HCT116 (cell line): ENCODE measurements around the gene AK5.

Source experiments
- EGR1 ChIP-seq: IDR thresholded peaks from 2 replicates; pipeline ENCODE4 v1.6.1; 2012; ENCODE audit warnings: low read depth
- ELF1 ChIP-seq: IDR thresholded peaks from 2 replicates; pipeline ENCODE4 v1.6.1; 2012; ENCODE audit warnings: low read depth, borderline replicate concordance
- EZH2 ChIP-seq: fragments of 200-600 bp; sonication (generic); IDR thresholded peaks from 2 replicates; pipeline ENCODE4 v1.6.1; 2017; ENCODE audit warnings: antibody characterized with exemption, mixed run types
- EZH2phosphoT487 ChIP-seq: fragments of 200-600 bp; IDR thresholded peaks from 2 replicates; pipeline ENCODE4 v1.6.1; 2018; ENCODE audit warnings: antibody characterized with exemption, borderline replicate concordance
- FOSL1 ChIP-seq: IDR thresholded peaks from 2 replicates; pipeline ENCODE4 v1.6.1; 2012; ENCODE audit warnings: low read depth
- POLR2A ChIP-seq: IDR thresholded peaks from 2 replicates; pipeline ENCODE4 v1.7.0; 2011; ENCODE audit warnings: borderline replicate concordance; ENCODE audit not compliant: insufficient read depth, insufficient read length; ENCODE audit errors: extremely low read depth
- POLR2AphosphoS5 ChIP-seq: IDR thresholded peaks from 2 replicates; pipeline ENCODE4 v1.6.1; 2011; ENCODE audit warnings: mild to moderate bottlenecking, low read depth, low read length, moderate library complexity
- SP1 ChIP-seq: IDR thresholded peaks from 2 replicates; pipeline ENCODE4 v1.6.1; 2012; ENCODE audit warnings: low read depth
- TCF7L2 ChIP-seq: IDR thresholded peaks from 2 replicates; pipeline ENCODE4 v1.7.0; 2011; ENCODE audit warnings: borderline replicate concordance, inconsistent platforms; ENCODE audit not compliant: insufficient read depth, insufficient read length; ENCODE audit errors: extremely low read depth
- ZNF274 ChIP-seq: fragments of 200-500 bp; sonication (Bioruptor generic); IDR thresholded peaks from 2 replicates; pipeline ENCODE4 v1.6.1; 2014; ENCODE audit warnings: mild to moderate bottlenecking, low read depth, low read length, inconsistent platforms
- TF ChIP-seq, protein P1 (sequence below), 3 experiments: fragments of 200-600 bp in 1 of 3; sonication (generic) in 1 of 3; IDR thresholded peaks in 2 of 3; conservative IDR thresholded peaks in 1 of 3; 2 replicates each; pipeline ENCODE4 v1.5.1; 2012 to 2017; ENCODE audit warnings: low read depth in 2 of 3, low read length in 2 of 3, antibody characterized with exemption in 1 of 3, borderline replicate concordance in 1 of 3, control low read depth in 1 of 3, mild to moderate bottlenecking in 1 of 3, mixed read lengths in 1 of 3, mixed run types in 1 of 3, moderate library complexity in 1 of 3; ENCODE audit not compliant: insufficient read depth in 1 of 3
- TF ChIP-seq, protein P2 (sequence below): IDR thresholded peaks from 2 replicates; pipeline ENCODE4 v1.6.1; 2012; ENCODE audit warnings: low read depth

DNA sequence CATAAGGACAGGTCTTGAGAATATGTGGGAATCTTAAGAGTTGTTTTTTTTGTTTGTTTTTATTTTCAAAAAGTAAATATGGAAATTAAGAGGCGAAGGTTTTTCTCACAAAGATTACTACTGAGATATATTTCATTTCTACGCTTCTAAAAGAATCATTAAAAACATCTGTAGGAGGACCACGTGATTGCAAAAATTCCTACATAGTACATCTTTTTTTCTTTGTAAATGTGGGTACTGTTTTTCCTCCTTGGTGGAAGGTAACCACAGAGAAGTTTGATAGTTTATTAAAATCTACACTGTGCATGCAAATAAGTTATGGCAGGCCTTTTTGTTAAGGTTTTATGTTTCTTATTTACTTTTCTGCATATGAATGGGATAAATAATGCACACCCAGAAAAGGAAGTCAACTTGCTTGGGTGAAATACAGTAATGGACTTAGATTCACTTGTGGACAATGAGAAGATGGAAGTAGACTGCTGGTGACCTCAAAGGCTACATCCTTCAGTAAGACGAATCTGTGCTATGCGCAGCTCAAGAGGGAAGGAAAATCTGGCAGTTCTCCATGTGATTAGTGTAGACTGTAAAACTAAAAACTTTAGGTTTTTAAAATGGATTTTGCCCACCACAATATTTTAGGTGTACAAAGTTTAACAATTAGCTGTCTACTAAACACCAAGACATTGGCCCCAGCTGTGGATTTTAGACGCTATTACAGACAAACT, 2.0 kb downstream of the AK5 start:
- TF ChIP-seq EGR1 (no peak), ELF1 (no peak), FOSL1 (no peak), POLR2A (no peak), SP1 (no peak), EZH2phosphoT487 (no peak), EZH2 (no peak), POLR2AphosphoS5 (no peak), TCF7L2 (no peak), ZNF274 (no peak)
- TF ChIP-seq, protein P1, sequence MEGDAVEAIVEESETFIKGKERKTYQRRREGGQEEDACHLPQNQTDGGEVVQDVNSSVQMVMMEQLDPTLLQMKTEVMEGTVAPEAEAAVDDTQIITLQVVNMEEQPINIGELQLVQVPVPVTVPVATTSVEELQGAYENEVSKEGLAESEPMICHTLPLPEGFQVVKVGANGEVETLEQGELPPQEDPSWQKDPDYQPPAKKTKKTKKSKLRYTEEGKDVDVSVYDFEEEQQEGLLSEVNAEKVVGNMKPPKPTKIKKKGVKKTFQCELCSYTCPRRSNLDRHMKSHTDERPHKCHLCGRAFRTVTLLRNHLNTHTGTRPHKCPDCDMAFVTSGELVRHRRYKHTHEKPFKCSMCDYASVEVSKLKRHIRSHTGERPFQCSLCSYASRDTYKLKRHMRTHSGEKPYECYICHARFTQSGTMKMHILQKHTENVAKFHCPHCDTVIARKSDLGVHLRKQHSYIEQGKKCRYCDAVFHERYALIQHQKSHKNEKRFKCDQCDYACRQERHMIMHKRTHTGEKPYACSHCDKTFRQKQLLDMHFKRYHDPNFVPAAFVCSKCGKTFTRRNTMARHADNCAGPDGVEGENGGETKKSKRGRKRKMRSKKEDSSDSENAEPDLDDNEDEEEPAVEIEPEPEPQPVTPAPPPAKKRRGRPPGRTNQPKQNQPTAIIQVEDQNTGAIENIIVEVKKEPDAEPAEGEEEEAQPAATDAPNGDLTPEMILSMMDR (IDR thresholded peaks at IDR 0.05 in 2 of 3, conservative IDR thresholded peaks at IDR 0.05 in 1 of 3; ENCODE audit: borderline replicate concordance in 1 of 3, insufficient read depth in 1 of 3, low read depth in 2 of 3, low read length in 2 of 3), result no peak
- TF ChIP-seq, protein P2, sequence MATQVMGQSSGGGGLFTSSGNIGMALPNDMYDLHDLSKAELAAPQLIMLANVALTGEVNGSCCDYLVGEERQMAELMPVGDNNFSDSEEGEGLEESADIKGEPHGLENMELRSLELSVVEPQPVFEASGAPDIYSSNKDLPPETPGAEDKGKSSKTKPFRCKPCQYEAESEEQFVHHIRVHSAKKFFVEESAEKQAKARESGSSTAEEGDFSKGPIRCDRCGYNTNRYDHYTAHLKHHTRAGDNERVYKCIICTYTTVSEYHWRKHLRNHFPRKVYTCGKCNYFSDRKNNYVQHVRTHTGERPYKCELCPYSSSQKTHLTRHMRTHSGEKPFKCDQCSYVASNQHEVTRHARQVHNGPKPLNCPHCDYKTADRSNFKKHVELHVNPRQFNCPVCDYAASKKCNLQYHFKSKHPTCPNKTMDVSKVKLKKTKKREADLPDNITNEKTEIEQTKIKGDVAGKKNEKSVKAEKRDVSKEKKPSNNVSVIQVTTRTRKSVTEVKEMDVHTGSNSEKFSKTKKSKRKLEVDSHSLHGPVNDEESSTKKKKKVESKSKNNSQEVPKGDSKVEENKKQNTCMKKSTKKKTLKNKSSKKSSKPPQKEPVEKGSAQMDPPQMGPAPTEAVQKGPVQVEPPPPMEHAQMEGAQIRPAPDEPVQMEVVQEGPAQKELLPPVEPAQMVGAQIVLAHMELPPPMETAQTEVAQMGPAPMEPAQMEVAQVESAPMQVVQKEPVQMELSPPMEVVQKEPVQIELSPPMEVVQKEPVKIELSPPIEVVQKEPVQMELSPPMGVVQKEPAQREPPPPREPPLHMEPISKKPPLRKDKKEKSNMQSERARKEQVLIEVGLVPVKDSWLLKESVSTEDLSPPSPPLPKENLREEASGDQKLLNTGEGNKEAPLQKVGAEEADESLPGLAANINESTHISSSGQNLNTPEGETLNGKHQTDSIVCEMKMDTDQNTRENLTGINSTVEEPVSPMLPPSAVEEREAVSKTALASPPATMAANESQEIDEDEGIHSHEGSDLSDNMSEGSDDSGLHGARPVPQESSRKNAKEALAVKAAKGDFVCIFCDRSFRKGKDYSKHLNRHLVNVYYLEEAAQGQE, result no peak
